HG03378 (cell line): ENCODE measurements around the gene FJX1.

ENCODE experiments used
- ATAC-seq: cut with Tn5 transposase; IDR thresholded peaks from one replicate; pipeline ENCODE4 v1.9.1; 2021; ENCODE audit warnings: mild to moderate bottlenecking, moderate library complexity; ENCODE audit not compliant: unreplicated experiment

FJX1 gene, protein sequence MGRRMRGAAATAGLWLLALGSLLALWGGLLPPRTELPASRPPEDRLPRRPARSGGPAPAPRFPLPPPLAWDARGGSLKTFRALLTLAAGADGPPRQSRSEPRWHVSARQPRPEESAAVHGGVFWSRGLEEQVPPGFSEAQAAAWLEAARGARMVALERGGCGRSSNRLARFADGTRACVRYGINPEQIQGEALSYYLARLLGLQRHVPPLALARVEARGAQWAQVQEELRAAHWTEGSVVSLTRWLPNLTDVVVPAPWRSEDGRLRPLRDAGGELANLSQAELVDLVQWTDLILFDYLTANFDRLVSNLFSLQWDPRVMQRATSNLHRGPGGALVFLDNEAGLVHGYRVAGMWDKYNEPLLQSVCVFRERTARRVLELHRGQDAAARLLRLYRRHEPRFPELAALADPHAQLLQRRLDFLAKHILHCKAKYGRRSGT

GRCh38 chr11:35617687-35618496, at the start of gene FJX1:
Gene FJX1 (plus strand): TSS chr11:35618460. CDS start chr11:35618637, 177 bp downstream.
- no peak for ATAC-seq

- no peak for ATAC-seq
Measured at GRCh38 chr11:35571696-35572095, 46.6 kb upstream of the FJX1 start.

DNA sequence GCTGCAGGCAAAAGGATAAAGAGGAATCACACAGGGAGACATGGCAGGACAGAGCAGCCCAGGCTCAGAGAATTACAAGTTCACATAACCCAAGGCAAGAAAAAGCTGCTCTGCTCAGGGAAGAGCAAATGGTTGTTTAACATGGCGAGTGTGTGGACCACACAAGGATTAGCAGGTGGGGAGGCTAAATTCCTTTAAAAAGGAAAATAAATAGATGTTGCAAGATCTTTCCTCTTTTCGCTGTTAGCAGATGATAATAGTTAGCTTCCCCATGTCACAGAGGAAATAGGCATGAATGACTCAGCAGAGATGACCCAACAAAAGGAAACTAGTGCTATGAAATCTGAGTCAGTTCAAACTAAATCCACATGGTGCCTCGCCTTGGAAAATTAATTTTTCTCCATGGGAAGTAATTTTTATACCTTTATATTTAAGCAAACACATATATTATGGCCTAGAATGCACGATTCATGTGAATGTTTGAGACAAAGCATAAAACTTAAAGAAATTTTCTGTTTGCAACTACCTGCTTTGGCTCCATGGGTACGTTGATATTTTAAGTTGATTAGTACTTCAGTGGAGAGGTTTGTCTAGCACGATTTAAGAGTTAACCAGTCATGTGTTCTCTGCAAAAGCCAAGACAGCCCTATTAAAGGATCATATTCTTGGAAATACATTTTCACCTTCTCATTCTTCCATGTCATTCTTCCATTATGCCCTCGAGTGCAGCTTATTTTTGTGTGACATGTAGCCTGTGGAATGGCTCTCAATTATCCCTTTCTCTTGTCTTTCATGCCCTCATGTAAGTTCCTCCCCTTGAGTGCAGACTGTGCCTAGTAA, 38.5 kb upstream of the FJX1 start:
- no peak for ATAC-seq

DNA sequence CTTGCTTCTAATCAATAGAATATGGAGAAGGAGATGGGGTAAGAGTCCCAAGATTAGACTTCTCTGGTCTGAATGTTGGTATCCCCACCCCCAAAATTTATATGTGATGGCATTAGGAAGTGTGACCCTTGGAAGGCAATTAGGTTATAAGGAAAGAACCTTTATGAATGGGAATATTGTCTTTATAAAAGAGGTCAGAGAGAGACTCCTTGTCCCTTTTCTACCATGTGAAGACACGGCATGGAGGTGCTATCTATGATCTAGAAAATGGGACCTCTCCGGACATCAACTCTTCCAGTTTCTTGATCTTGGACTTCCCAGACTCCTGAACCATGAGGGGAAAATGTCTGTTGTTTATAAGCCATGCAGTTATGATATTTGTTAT, 37.9 kb upstream of the FJX1 start:
- ATAC-seq = no peak

DNA sequence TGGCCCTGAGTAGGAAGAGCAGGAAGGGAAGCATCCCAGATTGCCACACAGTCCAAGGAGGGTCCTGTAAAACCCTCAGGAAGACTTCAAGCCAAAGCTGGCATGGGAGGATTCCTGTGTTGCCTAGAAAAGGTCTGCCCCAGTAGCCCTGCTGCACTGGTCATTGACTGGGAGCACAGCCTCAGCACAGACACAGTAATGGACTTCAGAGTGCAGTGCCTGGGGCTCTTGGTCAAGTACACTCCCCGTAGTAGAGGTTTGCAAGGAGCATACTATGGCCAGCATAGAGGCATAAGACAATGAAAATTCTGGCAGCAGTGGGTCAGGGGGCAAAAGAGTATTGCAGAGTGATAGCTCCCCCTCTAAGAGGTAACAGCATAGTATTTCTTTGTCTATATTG, 36.2 kb upstream of the FJX1 start:
- ATAC-seq = no peak

DNA sequence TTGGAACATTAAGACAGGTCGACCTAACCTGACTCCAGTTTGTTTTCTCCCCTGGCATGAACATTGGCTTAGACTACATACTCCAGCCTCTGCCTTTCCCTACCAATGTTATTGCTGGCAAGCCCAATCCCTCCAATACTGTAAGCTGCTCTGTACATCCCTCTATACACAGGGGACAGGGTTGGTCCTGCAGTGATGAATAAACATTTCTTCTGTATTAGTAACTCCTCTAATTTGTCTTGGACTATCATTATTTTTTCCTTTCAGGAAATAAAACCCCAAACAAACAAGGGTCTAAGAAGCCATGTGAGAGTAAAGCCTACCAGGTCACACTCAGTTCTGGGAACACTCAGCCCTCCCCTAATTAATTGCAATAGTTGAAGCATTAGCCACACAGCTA, 35.1 kb upstream of the FJX1 start:
- no peak for ATAC-seq

- no peak for ATAC-seq
Measured at GRCh38 chr11:35583843-35584242, 34.4 kb upstream of the FJX1 start.

DNA sequence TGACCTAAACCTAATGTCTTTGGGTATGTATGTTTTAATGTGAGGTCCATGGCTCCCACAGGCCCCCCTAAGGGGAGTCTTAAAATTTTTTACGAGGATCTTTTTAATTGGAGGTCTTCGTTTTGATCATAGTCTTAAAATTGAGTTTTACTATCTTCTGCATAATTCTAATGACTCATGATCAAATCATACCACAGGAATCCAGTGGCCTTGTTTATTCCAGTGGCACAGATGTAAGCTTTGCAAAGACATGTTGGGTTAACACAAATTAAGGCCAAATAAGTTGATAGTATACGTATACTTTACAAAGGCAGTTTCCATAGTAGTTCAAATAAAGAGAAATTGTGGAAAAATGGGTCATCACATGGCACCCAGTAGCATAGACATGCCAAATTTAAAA, 33.9 kb upstream of the FJX1 start:
- ATAC-seq = no peak

DNA sequence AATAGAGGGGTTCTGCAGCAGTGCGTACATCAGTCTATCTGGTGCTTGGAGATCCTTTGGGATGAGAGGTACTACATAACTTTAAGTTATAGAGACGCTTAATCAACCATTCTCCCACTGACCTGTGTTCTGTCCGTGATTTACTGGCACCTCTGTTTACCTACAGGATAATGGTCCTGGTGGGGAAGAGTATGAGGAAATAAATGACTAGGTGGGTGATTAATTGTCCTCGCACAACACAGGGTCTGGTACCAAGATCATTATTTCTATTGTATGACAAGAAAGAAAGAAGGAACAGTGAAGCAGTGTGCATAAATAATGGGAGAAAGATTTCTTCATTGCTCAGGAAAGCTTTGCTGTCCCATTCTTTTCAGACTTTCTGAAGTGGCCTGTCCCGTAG, 32.8 kb upstream of the FJX1 start:
- no peak for ATAC-seq

GRCh38 chr11:35586222-35586621, 32.0 kb upstream of the FJX1 start:
- ATAC-seq = no peak

- no peak for ATAC-seq
Measured at GRCh38 chr11:35587972-35588371, 30.3 kb upstream of the FJX1 start.

- no peak for ATAC-seq
Measured at GRCh38 chr11:35588627-35589026, 29.6 kb upstream of the FJX1 start.

- no peak for ATAC-seq
Measured at GRCh38 chr11:35589281-35589680, 29.0 kb upstream of the FJX1 start.

- ATAC-seq = no peak
Measured at GRCh38 chr11:35590412-35590811, 27.8 kb upstream of the FJX1 start.

DNA sequence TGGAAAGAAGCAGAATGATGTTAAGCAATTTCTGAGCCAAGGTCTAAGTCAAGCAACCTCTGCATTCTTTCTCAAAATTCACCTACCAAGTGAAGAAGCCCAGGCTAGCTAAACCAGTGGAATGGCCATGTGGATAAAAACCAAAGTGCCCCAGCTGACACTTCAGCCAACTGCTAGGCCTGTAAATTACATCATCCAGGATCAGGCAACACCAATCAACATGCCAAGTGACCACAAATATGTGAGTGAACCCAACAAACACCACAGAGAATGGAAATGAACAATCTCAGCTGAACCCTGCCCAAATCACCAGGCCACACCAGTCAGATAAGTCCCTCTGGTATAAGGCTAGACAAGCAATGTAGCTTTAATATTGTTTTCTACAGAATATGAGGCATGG, 25.1 kb upstream of the FJX1 start:
- ATAC-seq = no peak

DNA sequence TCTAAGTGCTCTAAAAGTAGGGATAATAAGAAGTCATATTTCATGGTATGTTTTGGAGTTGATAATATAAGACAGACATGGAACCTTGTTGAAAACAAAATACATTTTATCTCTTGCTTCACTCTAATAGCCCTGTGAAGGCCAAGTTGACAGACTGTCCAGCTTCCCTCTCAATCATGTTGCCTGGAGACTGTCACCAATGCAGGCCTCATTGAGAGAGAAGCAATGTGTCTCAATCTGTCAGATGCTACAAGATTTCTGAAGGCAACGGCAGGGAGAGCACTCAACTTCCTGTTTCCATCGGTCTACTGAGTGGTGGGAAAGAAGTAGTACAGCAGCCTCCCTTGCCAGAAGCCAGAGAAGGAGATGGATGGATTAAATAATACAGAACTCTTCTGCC, 23.6 kb upstream of the FJX1 start:
- ATAC-seq = no peak

- ATAC-seq = peak; percentile 89
Measured at GRCh38 chr11:35598254-35599125, 19.8 kb upstream of the FJX1 start.

DNA sequence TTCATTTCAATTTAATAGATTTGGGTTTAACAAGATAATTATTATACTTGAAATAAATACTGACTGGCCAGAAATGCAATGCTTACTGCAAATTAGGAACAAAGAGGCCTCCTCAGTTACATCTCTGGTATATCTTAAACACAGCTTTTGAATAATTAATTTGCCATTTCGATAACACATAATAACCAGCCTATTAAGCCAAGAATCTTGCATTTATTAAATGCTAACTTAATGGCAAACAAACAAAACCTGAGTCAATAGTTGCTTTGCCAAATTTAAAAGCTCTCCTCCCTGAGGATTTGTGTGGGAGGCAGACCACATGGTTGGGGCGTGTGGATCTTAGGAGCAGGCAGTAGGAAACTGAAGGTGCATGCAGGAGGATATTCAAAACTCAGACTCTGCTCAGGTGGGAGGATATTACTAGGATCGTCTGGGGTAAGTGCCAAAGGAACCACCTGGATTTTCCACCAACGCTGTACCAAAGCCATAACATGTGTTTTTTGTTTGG, 17.9 kb upstream of the FJX1 start:
- ATAC-seq = no peak

GRCh38 chr11:35602160-35602793, 16.0 kb upstream of the FJX1 start:
- ATAC-seq = no peak

GRCh38 chr11:35602979-35603378, 15.3 kb upstream of the FJX1 start:
- ATAC-seq = no peak
